HepG2 (cell line): ENCODE data around the gene NYNRIN. TPM values are rescaled to one million over a fixed set of nuclear protein-coding genes. Genes with fewer than 3 reads are reported as not detected.

ENCODE experiments used
- ATF6 ChIP-seq: sonication (generic); formaldehyde crosslinking; conservative IDR thresholded peaks from 2 replicates; pipeline ENCODE4 v1.4.0; 2020; ENCODE audit warnings: missing genetic modification reagents
- HMGXB3 ChIP-seq: sonication (generic); formaldehyde crosslinking; IDR thresholded peaks from 2 replicates; pipeline ENCODE4 v1.4.0; 2020; ENCODE audit warnings: missing genetic modification reagents, borderline replicate concordance
- KDM5B ChIP-seq: sonication (generic); formaldehyde crosslinking; IDR thresholded peaks from 2 replicates; pipeline ENCODE4 v1.4.0; 2020; ENCODE audit warnings: missing genetic modification reagents, mild to moderate bottlenecking, borderline replicate concordance
- MTERF4 ChIP-seq: sonication (generic); formaldehyde crosslinking; IDR thresholded peaks from 2 replicates; pipeline ENCODE4 v1.8.0; 2023; ENCODE audit warnings: mild to moderate bottlenecking, missing genetic modification reagents
- NFIC ChIP-seq: IDR thresholded peaks from 2 replicates; pipeline ENCODE4 v1.6.1; 2012; ENCODE audit warnings: mild to moderate bottlenecking, low read length, inconsistent platforms
- NPAS2 ChIP-seq: sonication (generic); formaldehyde crosslinking; IDR thresholded peaks from 2 replicates; pipeline ENCODE4 v1.8.0; 2022; ENCODE audit warnings: mild to moderate bottlenecking, missing genetic modification reagents, borderline replicate concordance
- RFXAP ChIP-seq: sonication (generic); formaldehyde crosslinking; IDR thresholded peaks from 2 replicates; pipeline ENCODE4 v1.4.0; 2020; ENCODE audit warnings: missing genetic modification reagents, borderline replicate concordance
- TSC22D2 ChIP-seq: sonication (generic); formaldehyde crosslinking; IDR thresholded peaks from 2 replicates; pipeline ENCODE4 v1.5.1; 2020; ENCODE audit warnings: missing genetic modification reagents, mild to moderate bottlenecking, borderline replicate concordance
- ZBTB49 ChIP-seq: sonication (generic); formaldehyde crosslinking; IDR thresholded peaks from 2 replicates; pipeline ENCODE4 v1.4.0; 2020; ENCODE audit warnings: missing genetic modification reagents, borderline replicate concordance
- ZGPAT ChIP-seq: IDR thresholded peaks from 2 replicates; pipeline ENCODE4 v1.6.1; 2016; ENCODE audit warnings: mild to moderate bottlenecking
- ZMAT5 ChIP-seq: sonication (generic); formaldehyde crosslinking; IDR thresholded peaks from 2 replicates; pipeline ENCODE4 v1.5.0; 2020; ENCODE audit warnings: mild to moderate bottlenecking, low read depth, missing genetic modification reagents, borderline replicate concordance
- ZNF180 ChIP-seq: sonication (generic); formaldehyde crosslinking; IDR thresholded peaks from 2 replicates; pipeline ENCODE4 v1.4.0; 2020; ENCODE audit warnings: low read depth, missing genetic modification reagents, borderline replicate concordance
- ZNF282 ChIP-seq: fragments of 450-650 bp; IDR thresholded peaks from 2 replicates; pipeline ENCODE4 v1.6.1; 2018; ENCODE audit not compliant: partially characterized antibody
- ZNF317 ChIP-seq: sonication (generic); formaldehyde crosslinking; IDR thresholded peaks from 2 replicates; pipeline ENCODE4 v1.5.0; 2020; ENCODE audit warnings: mild to moderate bottlenecking, missing genetic modification reagents
- ZNF367 ChIP-seq: sonication (generic); formaldehyde crosslinking; IDR thresholded peaks from 2 replicates; pipeline ENCODE4 v1.4.0; 2020; ENCODE audit warnings: missing genetic modification reagents, borderline replicate concordance
- ZNF556 ChIP-seq: sonication (generic); formaldehyde crosslinking; IDR thresholded peaks from 2 replicates; pipeline ENCODE4 v1.4.0; 2020; ENCODE audit warnings: mild to moderate bottlenecking, missing genetic modification reagents, borderline replicate concordance
- ZNF619 ChIP-seq: sonication (generic); formaldehyde crosslinking; IDR thresholded peaks from 2 replicates; pipeline ENCODE4 v1.4.0; 2020; ENCODE audit warnings: mild to moderate bottlenecking, missing genetic modification reagents
- ZNF720 ChIP-seq: sonication (generic); formaldehyde crosslinking; IDR thresholded peaks from 2 replicates; pipeline ENCODE4 v1.4.0; 2020; ENCODE audit warnings: missing genetic modification reagents
- polyA plus RNA-seq, 8 experiments: library from polyadenylated mRNA; depleted of rRNA in 3 of 8; stranded (reverse) in 7 of 8; unstranded in 1 of 8; fragments of >200 nt; fragmentation: Illumina TruSeq in 4 of 8; extraction: Trizol in 4 of 8; gene quantifications; 2 replicates each; pipeline versions ENCODE4 v1.2.1 to v1.2.3, GENCODE V29; 2011 to 2016; ENCODE audit warnings: low read depth in 4 of 8, missing spikeins in 1 of 8, mixed read lengths in 1 of 8; ENCODE audit not compliant: insufficient read depth in 1 of 8
- total RNA-seq, 5 experiments: library from RNA; depleted of rRNA; stranded (reverse); fragments of >200 nt; fragmentation: Illumina TruSeq; extraction: Trizol; gene quantifications; 2 replicates each; pipeline ENCODE4 v1.2.3, GENCODE V29; 2016; ENCODE audit warnings: low read depth in 1 of 5

Gene NYNRIN
- total and polyA plus RNA-seq, 2 of the 13 experiments (the other 11 are each of a cell fraction or from before 2014, with no cell fraction given), result 0.63 to 1.1 TPM

GRCh38 chr14:24435192-24435810 is 36.5 kb downstream of the NYNRIN start (continued):
- TF ChIP-seq ATF6 (CRISPR knock-in tag) (no peak), ZBTB49 (CRISPR knock-in tag) (no peak), NFIC (no peak), ZNF619 (CRISPR knock-in tag) (no peak), ZMAT5 (CRISPR knock-in tag) (0 out of 2 replicates have a peak, but pooled peaks have one; percentile 46), TSC22D2 (CRISPR knock-in tag) (no peak), MTERF4 (CRISPR knock-in tag) (no peak), ZNF317 (no peak), RFXAP (CRISPR knock-in tag) (no peak), NPAS2 (no peak), ZGPAT (no peak), ZNF180 (CRISPR knock-in tag) (no peak), ZNF556 (CRISPR knock-in tag) (no peak), ZNF367 (CRISPR knock-in tag) (no peak), KDM5B (CRISPR knock-in tag) (no peak), ZNF282 (peak; percentile 76), ZNF720 (CRISPR knock-in tag) (no peak), HMGXB3 (CRISPR knock-in tag) (no peak)
